T47D (cell line): ENCODE data around the gene CCDC146.

ENCODE experiments used
- DNase-seq, 2 experiments: peaks; one replicate each; pipeline versions ENCODE4 v3.0.0 to v3.0.0-alpha.2; 2011 to 2012; ENCODE audit warnings: low read depth in 1 of 2, low spot score in 1 of 2
- JUND ChIP-seq: IDR thresholded peaks from 2 replicates; pipeline ENCODE4 v1.6.1; 2012; ENCODE audit warnings: low read depth
- in situ Hi-C: cut with HindIII; loops from 2 replicates; pipeline ENCODE4 v1.10.0; 2016; ENCODE audit warnings: low sequenced_read_pairs, low pct_unique_long_range_greater_than_20kb

The CCDC146 gene

DNA sequence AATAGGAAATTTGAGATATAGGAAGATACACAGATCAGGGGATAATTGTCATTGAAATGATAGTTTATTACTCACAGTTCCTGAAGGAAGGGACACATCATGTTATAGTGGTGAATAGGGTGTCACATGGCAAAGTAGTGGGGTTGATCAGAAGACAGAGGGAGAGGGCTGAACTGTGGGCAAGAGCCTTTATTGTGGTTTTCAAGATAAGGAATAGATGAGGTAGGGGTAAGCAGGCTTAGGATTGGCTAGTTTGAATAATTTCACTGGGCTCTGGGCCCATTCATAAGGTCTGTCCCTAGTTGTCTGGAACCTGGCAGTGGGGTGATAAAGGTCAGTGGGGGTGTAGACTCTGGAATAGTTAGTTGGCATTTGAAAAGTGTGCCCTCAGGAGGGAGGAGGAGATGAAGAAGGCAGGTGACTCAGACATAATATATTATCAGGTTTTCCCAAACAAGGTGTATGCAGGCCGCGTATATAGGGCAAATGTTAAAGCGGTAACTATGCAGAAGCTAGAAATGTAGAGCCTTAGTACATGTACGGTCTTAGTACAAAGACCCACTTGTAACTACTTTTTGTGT is 58.7 kb downstream of the CCDC146 start:
- in situ Hi-C loops = no loop called here
- no peak for DNase-seq
- TF ChIP-seq JUND = no peak

DNA sequence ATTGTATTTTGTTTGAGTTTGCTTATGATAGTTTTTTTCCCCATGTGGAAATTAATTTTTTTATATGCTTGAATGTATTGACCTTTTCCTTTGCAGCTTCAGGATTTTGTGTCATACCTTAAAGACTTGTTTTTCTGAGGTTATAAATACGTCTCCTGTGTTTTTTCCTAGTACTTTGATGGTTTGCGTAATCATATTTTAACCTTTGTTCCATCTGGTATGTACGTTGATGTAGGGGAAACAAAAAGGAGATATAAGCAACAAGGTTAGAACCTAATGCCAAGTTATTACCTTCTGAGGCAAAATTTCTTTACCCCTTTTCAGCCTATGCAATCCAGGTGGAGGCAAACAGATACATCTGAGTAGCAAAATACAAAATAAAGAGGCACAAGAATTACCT is 59.3 kb downstream of the CCDC146 start:
- in situ Hi-C loops = no loop called here
- no peak for TF ChIP-seq JUND

DNA sequence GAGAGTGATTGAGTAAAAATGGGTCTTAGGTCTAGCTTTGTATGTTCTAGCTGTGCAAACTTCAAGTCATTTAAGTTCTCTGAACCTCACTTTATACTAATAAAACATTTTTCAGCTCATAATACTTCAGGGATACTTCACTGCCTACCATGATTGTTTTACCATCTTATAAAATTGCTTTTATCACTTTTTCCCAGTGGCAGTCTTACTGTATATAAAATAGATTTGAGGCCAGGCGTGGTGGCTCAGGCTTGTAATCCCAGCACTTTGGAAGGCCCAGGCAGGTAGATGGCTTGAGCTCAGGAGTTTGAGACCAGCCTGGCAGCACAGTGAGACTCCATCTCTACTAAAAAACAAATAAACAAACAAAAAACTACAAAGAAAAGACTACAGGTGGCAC is 59.8 kb downstream of the CCDC146 start:
- DNase-seq = no peak
- in situ Hi-C loops = no loop called here
- no peak for TF ChIP-seq JUND

More for the DNA sequence above, 59.3 kb downstream of the CCDC146 start:
- DNase-seq = no peak

DNA sequence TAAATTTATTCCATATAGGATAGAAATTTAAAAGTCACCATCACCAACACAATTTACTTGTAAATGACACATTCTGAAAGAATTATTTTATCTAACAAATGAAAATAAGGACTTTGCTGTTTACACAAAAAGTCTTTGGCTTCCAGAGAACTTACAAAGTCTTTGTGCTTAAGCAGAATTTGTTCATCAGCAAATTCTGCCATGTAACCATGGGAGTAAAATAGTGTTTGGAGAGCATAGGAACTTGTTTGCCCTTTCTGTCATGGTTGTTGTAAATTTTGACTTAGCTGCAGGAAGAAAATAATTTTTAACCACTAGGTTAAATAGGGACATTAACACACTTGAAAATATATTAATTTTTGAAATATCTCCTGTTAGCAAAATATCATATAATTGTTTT is 62.0 kb downstream of the CCDC146 start:
- TF ChIP-seq JUND = no peak
- DNase-seq = no peak
- in situ Hi-C loops = no loop called here

DNA sequence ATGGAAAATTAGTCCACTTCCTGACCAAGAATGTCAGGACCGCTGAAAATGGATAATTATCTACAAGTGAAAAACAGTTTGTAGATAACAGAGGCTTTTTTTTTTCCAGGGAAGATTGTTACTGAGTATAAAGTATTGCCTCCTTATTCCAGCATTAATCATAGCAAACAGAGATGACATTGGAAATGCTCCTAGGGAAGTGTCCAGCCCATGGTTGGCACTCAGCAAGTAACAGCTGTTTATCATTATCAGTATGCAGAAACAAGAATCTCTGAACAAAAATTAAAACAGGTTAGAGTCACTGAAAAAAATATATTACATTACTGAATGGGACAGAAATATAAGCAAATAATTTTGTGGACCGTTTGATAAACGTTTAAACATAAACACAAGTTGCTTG is 62.6 kb downstream of the CCDC146 start:
- no peak for DNase-seq
- in situ Hi-C loops = no loop called here
- TF ChIP-seq JUND = no peak

DNA sequence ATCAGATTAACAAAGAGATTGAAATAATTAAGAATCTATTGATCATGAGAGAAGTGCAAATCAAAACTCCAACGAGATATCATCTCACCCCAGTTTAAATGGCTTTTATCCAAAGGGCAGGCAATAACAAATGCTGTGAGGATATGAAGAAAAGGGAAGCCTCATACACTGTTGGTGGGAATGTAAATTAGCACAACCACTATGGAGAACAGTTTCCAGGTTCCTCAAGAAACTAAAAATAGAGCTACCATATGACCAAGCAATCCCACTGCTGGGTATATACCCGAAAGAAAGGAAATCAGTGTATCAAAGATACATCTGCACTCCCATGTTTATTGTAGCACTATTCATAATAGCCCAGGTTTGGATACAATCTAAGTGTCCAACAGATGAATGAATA is 63.5 kb downstream of the CCDC146 start:
- TF ChIP-seq JUND = no peak
- no peak for DNase-seq
- in situ Hi-C loops = no loop called here

DNA sequence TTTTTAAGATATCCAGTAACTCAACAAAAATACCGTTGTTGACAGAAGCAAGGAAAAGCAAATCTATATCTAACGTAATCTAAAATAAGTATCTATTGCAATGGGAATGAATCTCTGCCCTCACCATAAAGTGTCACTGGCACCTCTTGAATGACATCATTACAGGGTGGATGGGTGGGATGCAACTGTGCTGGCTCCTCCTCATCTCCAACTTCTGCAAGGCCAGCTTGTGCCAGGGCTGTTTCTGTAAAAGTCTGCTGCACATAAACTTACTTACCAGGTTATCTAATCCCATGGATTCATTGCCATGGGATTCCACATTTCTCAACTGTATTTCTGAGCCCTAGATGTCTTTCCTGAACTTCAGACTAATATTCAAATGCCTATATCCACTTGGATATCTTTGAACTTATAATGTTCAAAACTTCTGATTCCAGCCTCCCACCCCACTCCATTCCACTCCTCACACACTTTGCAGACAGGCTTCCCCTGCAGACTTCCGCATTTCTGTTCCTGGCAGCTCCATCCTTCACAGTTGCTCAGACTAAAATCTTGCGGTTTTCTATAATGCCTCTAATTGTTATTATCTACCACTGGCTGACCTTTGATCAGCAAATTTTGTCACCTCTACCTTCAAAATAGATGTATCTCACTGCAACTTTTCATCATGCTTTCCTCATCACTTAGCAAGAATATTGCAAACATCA is 66.5 kb downstream of the CCDC146 start:
- in situ Hi-C loops = no loop called here
- DNase-seq = no peak
- TF ChIP-seq JUND = no peak

DNA sequence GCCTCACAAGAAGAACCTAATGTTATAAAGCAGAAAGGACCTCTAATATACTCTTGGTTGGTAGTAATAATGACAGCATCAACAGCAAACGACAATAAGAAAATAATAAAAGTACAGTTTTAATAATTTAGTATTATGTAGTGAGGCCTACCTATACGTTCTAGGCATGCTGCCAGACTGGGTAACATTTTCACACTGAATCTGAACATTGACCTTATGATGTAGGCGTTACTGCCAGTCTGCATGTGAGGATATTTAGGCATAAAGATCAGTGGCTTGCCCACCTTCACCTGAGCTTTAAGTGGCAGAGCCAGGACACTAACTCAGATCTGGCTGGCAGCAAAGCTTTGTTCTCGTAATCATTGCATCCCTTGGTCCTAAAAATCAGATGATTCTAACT is 74.7 kb downstream of the CCDC146 start:
- no peak for TF ChIP-seq JUND
- DNase-seq = no peak
- in situ Hi-C loops = no loop called here

DNA sequence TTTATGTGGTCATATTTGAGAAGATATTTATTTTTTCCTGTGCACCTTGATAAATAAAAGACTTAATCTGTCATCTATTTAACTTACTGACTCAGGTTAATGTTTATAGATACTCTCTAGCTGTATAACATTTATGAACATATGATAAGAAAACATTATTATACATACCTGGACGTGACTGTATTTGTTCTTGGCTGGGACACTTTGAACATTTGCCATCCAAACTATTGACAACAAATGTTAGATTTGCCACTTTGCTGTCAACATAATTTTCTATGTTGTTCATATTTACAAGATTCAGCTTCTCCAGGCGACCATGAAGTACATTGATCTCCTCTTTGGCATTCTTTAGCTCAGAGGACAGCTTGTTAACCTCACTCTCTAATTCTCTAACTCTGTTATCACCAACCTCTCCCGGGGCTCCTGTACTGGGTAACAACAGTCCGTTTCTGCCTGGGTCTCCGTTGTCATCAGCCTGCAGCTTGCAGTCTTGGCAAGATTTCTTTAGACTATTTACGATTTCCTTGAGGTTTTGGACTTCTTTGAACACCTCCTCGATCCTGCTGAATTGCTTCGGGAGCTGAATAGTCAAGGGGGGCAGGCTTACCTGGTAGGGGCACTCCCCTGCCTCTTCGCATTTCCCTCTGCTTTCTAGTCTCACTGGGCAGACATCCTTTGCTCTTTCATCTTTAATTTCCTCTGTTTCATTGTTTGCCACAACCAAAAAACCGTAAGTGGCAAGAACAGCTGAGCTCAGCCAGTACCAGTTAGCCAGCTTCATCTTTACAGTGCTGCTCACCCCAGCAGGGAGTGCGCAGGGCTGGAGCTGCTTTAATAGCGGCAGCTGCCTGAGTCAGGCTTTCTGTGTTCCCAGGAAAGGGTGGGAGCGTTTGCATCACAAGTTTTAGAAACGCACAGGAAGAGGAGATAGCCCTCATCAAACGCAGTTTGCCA is 76.9 kb downstream of the CCDC146 start, which contains the start of gene FGL2:
TSS of gene FGL2 (minus strand) at position 807 of the 954 bp plus-strand sequence. CDS start at position 781, 26 bp downstream.
- TF ChIP-seq JUND = no peak
- in situ Hi-C loops = no loop called here
- DNase-seq = peak in 1 of 2 experiments; percentile 11

DNA sequence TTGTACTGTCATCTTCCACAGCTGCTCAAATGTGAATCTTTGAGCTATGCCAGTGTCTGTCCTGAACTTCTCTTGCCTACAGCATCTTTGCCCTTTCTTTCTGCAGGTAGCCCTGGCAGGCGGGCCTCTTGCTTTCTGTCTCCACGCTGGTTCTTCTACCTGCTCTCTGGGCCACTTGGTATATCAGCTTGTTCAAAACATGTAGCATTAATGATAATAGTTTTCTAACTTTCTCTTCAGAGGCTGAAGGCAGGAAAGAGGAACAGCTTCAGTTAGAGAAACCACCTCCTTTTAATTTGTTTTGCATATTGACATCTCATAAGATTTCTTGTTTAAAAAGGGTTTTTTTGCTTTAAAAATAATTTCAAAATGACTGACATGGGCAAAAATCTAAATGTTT is 78.1 kb downstream of the CCDC146 start:
- TF ChIP-seq JUND = no peak
- in situ Hi-C loops = no loop called here
- no peak for DNase-seq

DNA sequence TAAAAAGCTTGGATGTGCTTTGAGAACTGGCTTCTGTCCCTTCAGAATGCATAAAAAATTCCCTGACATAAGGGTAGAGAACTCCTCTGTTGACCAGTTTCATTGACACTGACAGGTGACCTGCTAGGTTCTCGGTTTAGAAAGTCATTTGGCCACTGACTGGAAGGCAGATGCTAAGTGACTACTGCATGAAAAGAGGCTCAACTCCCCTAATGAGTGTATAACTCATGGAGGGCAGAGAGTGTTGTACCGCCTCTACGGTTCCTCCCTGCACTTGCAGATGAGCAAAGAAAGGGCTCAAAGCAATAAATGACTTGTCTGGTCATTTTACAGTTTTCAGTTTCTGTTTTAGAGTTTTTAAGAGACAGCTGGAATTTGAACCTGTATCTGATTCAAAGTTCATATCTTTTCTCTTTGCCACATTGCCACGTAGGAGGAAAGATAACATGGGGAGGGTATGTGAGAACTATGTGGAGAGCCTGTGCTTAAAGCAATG is 80.1 kb downstream of the CCDC146 start:
- TF ChIP-seq JUND = no peak
- no peak for DNase-seq
- in situ Hi-C loops = no loop called here

DNA sequence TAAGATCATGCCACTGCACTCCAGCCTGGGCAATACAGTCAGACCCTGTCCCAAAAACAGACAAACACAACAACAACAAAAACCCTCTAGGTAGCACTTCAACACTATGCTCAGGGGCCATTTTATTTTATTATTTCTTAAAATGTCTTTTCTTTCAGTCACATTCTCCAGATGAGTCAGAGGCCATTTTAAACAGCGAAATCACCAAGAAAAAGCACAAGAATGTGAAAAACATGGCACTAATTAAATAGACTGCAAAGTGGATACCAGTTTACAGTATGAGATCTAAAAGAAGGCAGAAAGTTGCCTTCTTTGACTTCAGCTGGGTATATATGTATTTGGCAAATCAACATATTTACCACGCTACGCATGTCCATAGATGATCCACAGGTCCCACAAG is 83.3 kb downstream of the CCDC146 start:
- in situ Hi-C loops = no loop called here
- DNase-seq = no peak
- no peak for TF ChIP-seq JUND
